Measurements from ENCODE around the gene GATB. TPM values are rescaled to one million over a fixed set of nuclear protein-coding genes. Genes with fewer than 3 reads are reported as not detected.

Gene GATB
- total and polyA plus RNA-seq, 2 experiments from 2014 or later, result 17.7 to 18.9 TPM

GRCh38 chr4:151784706-151785105 is 23.9 kb upstream of the GATB start (continued):
- TF ChIP-seq ZNF462 (CRISPR knock-in tag; IDR thresholded peaks at IDR 0.05), result no peak
- TF ChIP-seq REST (IDR thresholded peaks at IDR 0.05; ENCODE audit: unreplicated experiment), result no peak
- no peak for TF ChIP-seq EZH2 (IDR thresholded peaks at IDR 0.05; ENCODE audit: low read depth, unreplicated experiment)

- no peak overlapping the region for H3K4me3 Mint-ChIP-seq
- peaks cover 30% of the 10 kb centered on the region for H3K4me1 Mint-ChIP-seq
- no peaks in the 10 kb centered on the region; the same call in 1 of the 3 replicates for H3K9me3 Mint-ChIP-seq
- no peak overlapping the region for H3K4me2 ChIP-seq
- H3K9me2 ChIP-seq (ENCODE audit: insufficient read depth), result peaks cover 10% of the 10 kb centered on the region; the same call in 1 of the 2 replicates
- peaks cover 4% of the 10 kb centered on the region; the same call in 1 of the 3 replicates for H3K36me3 Mint-ChIP-seq (ENCODE audit: low read depth)
- no peaks in the 10 kb centered on the region for H3F3A ChIP-seq (replicated peaks; ENCODE audit: low read depth)
- DNase-seq (ENCODE audit: low spot score) (no peak), ATAC-seq (no peak)
- H3K27ac ChIP-seq (ENCODE audit: low read depth), result no peak overlapping the region
- H3K27ac Mint-ChIP-seq, result no peak overlapping the region
- peaks cover 13% of the 10 kb centered on the region; the same call in 1 of the 2 replicates for H3K27me3 ChIP-seq (ENCODE audit: insufficient read depth)
- H3K79me2 ChIP-seq (replicated peaks; ENCODE audit: insufficient read depth), result no peaks in the 10 kb centered on the region
- H3K4me1 ChIP-seq (ENCODE audit: insufficient read depth), result peaks cover 29% of the 10 kb centered on the region
- no peak overlapping the region; the same call in 1 of the 2 replicates for H2AFZ ChIP-seq
- peaks cover 10% of the 10 kb centered on the region for H3K27me3 Mint-ChIP-seq (ENCODE audit: insufficient read depth, low read depth, poor library complexity)
- no peaks in the 10 kb centered on the region for H4K20me1 ChIP-seq (replicated peaks; ENCODE audit: insufficient read depth)
- H3K36me3 ChIP-seq (ENCODE audit: insufficient read depth), result no peaks in the 10 kb centered on the region
- H3K4me3 ChIP-seq, result no peak overlapping the region
- TF ChIP-seq STAT1 (IDR thresholded peaks at IDR 0.05; ENCODE audit: unreplicated experiment) (no peak), ZNF462 (CRISPR knock-in tag; IDR thresholded peaks at IDR 0.05) (no peak), CREB1 (CRISPR knock-in tag; IDR thresholded peaks at IDR 0.05; ENCODE audit: low read depth) (no peak)
Measured at GRCh38 chr4:151783867-151784266, 23.1 kb upstream of the GATB start.
